Measurements from ENCODE around the gene SLC35F2. TPM values are rescaled to one million over a fixed set of nuclear protein-coding genes. Genes with fewer than 3 reads are reported as not detected.
"Not testable (repeated sequence)": the region's sequence is repeated elsewhere in the genome, so short reads cannot be mapped to it uniquely, and the experiment has no call there.

SLC35F2 gene, protein sequence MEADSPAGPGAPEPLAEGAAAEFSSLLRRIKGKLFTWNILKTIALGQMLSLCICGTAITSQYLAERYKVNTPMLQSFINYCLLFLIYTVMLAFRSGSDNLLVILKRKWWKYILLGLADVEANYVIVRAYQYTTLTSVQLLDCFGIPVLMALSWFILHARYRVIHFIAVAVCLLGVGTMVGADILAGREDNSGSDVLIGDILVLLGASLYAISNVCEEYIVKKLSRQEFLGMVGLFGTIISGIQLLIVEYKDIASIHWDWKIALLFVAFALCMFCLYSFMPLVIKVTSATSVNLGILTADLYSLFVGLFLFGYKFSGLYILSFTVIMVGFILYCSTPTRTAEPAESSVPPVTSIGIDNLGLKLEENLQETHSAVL
- total RNA-seq, result 63.5 and 80.1 TPM in 2 replicates

DNA sequence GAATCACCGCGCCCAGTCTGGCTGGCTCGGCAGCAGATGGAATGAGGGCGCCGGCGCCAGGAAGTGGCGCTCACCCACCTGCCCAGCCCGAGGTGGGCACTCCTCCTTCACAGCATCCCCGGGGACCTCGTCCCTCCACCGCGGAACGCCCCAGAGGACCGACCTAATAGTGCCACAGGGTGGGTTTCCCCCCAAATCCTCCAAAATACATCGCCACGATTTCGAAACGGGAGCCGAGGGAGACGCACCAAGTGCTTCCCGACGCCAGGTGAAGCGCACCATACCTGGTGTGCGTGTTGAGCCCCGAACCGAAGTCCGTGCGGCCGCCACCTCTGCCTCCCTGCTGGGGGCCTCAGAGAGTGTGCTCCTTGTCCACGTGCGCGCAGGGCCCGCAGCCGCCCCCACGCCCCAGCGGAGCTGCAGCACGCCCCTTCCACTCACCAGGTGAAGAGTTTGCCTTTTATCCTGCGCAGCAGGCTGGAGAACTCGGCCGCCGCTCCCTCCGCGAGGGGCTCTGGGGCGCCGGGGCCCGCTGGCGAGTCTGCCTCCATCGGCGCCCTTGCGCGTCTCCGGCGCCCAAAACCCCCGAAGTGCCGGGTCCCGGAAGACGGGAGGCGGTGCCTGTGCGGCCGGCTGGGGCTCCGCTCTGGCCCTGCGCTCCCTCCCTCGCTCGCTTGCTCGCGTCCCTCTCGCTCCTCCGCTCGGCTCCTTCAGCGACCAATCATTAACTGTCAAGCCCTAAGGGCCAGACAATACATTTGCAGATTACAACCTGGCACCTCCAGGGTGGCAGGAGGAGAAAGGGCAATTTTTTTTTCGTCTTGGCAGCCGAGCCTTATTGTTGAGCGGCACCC, at the start of gene SLC35F2:
TSS of gene SLC35F2 (minus strand) at position 571 of the 854 bp plus-strand sequence. CDS start at position 551, 20 bp downstream.
- no peak for DNase-seq (ENCODE audit: low read depth, low spot score)

DNA sequence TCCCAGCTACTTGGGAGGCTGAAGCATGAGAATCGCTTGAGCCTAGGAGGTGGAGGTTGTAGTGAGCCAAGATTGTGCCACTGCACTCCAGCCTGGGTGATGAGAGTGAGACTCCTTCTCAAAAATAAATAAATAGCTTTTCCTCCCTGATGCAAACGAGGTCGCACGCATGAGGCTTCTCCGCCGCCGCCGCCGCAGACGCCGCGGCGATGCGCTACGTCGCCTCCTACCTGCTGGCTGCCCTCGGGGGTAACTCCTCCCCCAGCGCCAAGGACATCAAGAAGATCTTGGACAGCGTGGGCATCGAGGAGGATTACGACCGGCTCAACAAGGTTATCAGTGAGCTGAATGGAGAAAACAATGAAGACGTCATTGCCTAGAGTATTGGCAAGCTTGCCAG, 49.6 kb upstream of the SLC35F2 start:
- no peak for DNase-seq (ENCODE audit: low read depth, low spot score)

DNA sequence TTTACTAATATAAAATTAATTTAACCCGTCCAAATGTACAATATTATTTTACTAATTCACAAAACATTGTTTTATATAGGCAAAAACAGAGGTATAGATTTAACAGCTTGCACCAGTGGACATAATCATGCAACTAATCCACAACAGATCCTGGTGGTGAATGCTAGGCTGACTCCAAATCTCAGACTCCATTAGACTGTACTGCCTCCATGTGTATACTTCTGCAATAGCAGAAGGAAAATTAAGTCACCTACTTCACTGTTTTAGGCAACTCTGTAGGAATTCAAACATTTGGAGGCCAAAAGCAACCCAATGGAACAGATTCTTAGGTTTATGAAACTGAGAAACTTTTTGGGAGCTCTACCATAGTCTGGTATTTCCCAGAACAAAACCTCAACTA, 39.7 kb upstream of the SLC35F2 start:
- DNase-seq (ENCODE audit: low read depth, low spot score), result peak; percentile 13

DNA sequence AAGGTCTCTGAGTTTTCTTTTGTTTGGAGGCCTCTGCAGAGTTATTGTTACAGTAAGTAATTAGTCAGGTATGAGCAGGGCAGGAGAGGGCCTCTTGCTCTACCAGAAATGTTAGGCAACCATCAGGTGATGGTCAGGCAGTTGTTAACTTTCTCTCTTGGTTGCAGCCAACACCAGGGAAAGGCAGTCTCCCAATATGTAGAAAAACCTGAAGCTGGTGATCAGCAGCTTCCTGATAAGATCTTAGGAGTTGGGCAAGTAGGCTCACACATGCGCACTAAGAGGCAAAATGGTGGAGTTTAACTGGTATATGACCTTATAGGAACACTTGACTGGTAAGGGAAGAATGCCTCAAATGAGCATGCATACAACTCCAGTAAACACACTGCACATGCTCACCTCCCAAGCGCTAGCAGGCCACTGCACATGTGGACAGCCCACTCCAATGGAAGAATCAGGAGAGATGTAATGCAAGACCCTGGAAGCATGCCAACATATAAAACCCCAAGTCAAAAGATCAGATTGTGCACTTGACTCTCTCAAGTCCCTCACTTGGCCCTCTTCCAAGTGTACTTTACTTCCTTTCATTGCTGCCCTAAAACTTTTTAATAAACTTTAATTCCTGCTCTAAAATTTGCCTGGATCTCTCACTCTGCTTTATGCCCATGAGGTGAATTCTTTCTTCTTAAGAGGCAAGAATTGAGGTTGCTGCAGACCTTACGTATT, 23.7 kb upstream of the SLC35F2 start:
- DNase-seq (ENCODE audit: low read depth, low spot score), result no peak

DNA sequence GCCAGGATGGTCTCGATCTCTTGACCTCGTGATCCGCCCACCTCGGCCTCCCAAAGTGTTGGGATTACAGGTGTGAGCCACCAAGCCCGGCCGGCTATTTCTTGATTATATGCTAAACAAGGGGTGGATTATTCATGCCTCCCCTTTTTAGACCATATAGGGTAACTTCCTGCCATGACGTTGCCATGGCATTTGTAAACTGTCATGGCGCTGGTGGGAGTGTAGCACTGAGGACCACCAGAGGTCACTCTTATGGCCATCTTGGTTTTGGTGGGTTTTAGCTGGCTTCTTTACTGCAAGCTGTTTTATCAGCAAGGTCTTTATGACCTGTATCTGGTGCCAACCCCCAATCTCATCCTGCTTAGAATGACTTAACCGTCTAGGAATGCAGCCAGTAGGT, 22.9 kb upstream of the SLC35F2 start:
- not testable (repeated sequence) for DNase-seq (ENCODE audit: low read depth, low spot score)

DNA sequence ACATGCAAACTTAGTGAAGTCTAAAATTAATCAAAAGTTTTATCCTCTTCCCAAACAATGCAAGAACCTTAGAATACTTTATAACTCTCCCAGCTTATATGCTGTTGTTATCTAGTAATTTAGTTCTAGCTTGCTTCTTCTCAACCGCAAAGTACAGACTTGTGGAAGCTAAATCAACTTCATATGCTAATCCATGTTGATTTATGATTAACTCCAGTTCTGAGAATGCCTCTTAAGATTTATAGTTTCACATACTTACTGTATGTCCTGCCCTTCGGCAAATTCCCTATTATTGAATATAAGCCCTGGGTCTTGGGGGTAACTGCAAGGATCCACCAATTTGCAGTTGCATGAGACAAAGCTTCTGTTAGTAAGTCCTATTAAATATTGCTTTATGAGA, 17.6 kb upstream of the SLC35F2 start:
- no peak for DNase-seq (ENCODE audit: low read depth, low spot score)

DNA sequence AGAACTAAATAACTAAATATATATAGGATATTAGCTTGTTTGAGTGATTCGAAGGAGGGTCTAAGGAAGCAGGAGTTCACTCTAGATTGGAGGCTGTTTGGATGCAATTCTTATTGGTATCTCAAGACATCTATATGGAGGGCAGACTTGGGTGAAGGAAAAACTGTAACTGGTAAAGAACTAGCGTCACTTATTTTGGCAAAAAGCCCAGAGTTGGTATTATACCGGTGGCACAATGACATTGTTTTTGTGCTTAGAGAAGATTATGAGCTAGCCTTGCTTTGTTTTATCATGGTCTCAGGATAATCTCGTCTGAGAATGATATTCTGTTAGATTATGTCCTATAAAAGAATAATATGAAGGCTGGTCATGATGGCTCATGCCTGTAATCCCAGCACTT, 6.0 kb upstream of the SLC35F2 start:
- DNase-seq (ENCODE audit: low read depth, low spot score), result no peak

DNA sequence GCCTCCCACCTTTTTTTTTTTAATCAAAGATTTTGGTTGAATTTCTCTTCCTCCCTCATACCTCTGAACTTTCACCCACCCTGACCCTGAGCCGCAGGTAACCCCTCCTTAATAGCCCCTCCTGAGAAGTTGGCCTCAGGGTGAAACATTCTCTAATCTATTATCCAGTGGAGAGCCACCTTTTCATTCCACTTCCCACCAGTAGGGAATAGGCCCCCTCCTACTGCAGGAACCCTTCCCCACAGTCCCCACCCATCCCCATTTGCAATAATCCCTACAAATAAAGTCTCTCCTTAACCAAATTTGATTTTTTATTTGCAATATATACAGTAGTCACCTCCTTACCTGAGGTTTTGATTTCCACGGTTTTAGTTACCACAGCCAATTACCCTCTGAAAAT, 2.1 kb upstream of the SLC35F2 start:
- no peak for DNase-seq (ENCODE audit: low read depth, low spot score)

DNA sequence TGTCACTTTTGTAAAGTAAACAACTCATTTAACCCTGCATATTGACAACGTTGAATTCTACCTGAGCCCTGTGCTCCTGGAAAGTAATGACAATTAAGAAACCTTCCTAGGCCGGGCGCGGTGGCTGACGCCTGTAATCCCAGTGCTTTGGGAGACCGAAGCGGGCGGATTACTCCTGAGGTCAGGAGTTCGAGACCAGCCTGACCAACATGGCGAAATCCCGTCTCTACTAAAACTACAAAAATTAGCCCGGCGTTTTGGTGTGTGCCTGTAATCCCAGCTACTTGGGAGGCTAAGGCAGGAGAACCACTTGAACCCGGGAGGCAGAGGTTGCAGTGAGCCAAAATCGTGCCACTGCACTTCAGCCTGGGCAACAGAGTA, 1.6 kb upstream of the SLC35F2 start:
- DNase-seq (ENCODE audit: low read depth, low spot score), result not testable (repeated sequence)

DNA sequence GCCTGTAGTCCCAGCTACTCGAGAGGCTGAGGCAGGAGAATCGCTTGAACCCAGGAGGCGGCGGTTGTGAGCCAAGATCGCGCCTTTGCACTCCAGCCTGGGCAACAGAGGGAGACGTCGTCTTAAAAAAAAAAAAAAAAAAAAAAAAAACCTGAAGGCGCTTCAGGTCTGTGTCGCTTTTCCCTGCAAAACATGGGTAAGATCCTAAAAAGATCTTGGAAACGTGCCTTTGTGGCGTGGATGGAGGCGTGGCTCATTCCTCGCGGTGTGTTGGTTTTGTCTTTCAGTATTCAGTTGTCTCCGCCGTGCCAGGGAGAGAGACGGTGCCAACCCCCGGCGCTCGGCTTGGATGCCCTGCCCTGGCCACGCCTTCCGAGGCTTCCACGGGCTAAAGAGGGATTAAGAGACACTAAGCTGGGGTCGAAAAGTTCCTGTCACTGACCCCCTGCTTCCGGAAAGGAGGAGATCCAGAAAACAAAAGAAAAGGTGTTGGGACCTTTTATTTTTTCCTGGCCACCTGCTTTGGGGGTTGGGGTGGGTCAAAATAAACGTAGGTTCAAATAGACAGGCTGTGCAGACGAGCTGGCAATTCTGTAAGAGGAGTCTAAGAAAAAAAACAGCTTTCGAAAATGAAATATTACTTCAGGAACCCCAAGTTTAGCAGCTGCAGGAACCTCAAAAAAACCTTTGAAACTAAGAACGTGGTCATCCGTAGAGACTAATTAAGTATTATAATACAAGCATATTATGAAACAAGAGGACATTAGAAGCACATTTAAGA, 1.1 kb upstream of the SLC35F2 start:
- no peak for DNase-seq (ENCODE audit: low read depth, low spot score)

DNA sequence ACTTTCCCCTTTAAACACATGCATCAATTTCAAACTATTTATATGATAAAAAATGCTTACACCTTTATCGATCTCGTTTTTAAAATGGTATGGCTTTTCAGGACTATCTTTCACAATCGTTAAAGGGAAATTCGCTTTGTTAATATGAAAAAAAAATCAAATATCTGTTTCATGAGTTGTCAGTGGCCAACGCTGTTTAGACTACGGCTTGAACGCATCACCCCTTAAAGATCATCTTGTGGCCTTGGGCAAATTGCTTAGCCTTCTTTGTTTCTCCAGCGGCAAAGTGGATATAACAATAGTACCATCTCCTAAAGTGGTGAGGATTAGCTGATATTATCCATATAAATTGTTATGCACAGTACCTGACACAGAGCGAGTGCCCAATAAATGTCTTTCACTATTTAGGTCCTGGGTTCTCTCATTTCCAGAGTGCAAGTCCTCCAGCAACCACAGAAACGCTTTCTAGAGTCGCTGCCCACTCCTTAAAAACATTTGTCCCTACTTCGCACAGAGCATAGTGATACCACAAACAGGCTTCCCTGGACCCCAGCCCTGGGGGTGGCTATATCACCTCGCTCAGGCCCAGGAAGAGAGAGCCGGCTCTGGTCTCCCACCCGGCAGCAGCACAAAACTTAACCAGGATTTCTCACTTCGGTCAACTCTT, 904 bp downstream of the SLC35F2 start:
- DNase-seq (ENCODE audit: low read depth, low spot score), result no peak

DNA sequence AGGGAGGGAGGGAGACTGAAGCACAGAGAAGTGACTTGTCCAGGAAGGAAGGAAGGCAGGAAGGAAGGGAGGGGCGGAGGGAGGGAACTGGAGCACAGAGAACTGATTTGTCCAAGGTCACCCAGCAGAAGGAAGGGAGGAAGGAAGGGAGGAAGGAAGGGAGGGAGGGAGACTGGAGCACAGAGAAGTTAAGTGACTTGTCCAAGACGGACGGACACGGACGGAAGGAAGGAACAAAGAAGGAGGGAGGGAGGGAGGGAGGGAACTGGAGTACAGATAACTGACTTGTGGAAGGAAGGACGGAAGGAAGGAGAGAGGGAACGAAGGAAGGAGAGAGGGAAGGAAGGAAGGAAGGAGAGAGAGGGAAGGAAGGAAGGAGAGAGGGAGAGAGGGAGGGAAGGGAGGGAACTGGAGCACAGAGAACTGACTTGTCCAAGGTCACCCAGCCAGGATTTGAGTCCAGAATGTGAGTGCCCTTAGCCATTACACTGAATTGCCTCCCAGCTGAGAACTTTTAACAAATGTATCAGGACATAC, 1.5 kb downstream of the SLC35F2 start:
- DNase-seq (ENCODE audit: low read depth, low spot score), result no peak

DNA sequence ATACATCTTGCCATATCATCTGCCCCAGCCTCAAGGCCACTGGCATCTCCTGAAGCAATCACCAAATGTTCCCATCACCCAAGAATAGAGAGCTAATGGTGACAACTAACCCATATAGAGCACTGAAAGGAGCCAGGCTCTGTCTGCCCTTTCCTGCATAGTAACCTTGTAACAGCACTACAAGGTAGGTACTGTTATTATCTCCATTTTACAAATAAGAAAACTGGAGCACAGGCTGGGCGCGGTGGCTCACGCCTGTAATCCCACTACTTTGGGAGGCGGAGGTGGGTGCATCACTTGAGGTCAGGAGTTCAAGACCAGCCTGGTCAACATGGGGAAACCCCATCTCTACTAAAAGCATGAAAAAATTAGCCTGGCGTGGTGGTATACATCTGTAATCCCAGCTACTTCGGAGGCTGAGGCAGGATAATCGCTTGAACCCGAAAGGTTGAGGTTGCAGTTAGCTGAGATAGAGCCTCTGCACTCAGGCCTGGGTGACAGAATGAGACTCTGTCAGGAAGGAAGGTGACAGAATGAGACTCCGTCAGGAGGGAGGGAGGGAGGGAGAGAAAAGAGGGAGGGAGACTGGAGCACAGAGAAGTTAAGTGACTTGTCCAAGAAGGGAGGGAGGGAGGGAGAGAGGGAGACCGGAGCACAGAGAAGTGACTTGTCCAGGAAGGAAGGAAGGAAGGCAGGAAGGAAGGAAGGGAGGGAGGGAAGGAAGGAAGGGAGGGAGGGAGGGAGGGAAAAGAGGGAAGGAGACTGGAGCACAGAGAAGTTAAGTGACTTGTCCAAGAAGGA, 2.2 kb downstream of the SLC35F2 start:
- no peak for DNase-seq (ENCODE audit: low read depth, low spot score)

DNA sequence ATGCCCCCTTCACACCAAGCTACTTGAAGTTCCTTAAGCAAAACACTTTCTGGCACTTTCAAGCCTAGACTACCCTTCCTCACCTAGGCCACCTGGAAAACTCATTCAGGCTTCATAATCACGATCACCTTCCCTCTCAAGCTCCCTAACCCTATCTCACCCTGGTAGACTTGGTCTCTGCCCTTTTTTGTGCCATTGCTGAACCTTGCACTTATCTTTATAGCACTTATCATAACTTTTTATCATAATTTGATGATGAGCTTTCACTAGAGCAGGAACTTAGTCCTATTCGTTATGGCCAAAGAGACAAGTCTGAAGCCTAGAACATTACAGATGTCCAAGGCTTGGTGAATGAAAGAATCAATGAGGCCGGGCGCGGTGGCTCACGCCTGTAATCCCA, 5.5 kb downstream of the SLC35F2 start:
- no peak for DNase-seq (ENCODE audit: low read depth, low spot score)

DNA sequence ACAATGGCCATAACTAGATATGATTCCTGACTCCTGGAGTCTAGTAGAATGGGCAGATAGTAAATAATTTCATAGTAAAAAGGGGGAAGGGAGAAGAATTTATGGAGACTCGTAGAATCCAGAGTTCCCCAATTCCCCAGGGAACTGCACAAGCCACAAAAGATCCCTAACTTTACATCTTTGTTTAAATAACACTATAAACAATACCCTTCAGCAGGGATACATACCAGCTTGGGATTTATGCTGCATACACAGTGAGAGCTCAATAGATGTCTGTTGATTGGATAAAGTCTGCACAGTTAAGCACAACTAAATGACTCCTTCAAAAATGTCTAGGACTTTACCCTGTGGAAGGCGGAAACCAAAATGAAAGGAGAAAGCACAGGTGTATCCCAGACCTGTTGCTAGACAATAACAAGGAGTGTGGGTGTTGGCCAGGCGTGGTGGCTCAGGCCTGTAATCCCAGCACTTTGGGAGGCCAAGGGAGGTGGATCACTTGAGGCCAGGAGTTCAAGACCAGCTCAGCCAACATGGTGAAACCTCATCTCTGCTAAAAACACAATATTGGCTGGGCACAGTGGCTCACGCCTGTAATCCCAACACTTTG, 6.8 kb downstream of the SLC35F2 start:
- no peak for DNase-seq (ENCODE audit: low read depth, low spot score)

DNA sequence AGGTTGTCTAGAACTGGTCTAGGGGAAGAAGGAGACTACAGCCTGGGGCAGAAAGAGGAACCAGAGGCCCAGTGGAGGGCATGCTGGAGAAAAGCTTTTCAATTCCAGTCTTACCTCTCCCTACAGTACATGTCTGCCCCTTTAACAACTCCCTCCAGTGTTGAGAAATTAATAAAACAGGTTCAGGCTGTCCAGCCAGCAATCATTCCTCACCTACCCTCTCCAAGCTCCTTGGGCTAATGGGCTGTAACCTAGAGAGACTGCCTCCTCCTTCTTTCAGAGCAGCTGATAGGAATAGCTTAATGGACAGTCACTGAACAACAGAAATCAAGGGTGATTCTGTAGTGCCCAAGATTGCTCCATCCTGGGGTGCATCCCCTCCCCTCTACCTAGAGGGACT, 8.8 kb downstream of the SLC35F2 start:
- DNase-seq (ENCODE audit: low read depth, low spot score), result no peak

DNA sequence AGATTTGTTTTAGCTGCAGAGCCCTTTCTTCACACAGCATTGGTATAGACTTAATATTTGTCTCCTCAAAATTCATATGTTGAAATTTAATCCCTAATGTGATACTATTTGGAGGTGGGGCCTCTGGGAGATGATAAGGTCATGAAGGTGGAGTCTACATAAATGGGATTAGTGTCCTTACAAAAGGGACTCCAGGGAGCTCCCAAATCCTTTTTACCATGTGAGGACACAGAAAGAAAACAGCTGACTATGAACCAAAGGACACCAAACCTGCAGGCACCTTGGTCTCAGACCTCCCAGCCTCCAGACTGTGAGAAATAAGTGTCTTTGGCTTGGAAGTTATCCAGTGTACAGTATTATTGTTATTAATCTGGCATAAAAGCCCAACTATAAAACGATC, 10.2 kb downstream of the SLC35F2 start:
- DNase-seq (ENCODE audit: low read depth, low spot score), result no peak

DNA sequence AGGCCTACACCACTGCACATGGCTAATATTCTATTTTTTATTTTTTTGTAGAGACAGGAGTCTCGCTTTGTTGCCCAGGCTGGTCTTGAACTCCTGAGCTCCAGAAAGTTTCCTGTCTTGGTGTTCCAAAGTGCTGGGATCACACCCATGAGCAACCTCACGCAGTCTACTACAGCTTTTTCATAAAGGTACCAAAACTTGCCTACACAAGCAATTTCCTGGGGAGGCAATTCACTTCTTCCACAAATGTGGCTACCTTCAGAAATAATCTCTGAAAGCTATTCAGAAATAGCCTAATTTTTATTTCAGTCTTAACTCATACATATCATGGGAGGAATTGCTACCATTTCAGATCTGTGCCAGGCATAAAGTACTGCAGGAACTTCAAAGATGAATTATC, 11.4 kb downstream of the SLC35F2 start:
- DNase-seq (ENCODE audit: low read depth, low spot score), result no peak

DNA sequence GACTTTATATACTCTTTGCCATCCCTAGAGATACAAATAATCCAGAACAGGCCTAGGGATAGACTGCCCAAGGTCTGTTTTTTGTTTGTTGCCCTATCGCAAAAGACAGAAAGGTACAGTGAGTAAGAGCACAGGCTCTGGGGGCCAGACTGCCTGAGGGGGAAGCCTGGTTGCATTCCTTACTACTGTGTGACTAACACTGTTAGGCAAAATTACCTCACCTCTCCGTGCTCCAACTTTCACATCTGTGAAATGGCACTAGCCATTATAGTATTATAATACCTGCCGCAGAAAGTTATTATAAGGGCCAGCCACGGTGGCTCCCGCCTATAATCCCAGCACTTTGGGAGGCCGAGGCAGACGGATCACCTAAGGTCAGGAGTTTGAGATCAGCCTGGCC, 14.5 kb downstream of the SLC35F2 start:
- no peak for DNase-seq (ENCODE audit: low read depth, low spot score)

All from pulmonary artery endothelial cell (primary cell).